Prostate gland (tissue), 2 donors: ENCODE data around the gene WWTR1.

ENCODE experiments used
- POLR2A ChIP-seq: fragments of 450-650 bp; IDR thresholded peaks from one replicate; pipeline ENCODE4 v1.6.1; 2016; ENCODE audit warnings: antibody characterized with exemption, mild to moderate bottlenecking
- POLR2AphosphoS5 ChIP-seq: sonication (generic); formaldehyde crosslinking; IDR thresholded peaks from one replicate; pipeline ENCODE4 v1.6.1; 2017; ENCODE audit warnings: antibody characterized with exemption
- TF ChIP-seq, protein P1 (sequence below), 4 experiments: fragments of 200-600 bp in 2 of 4; fragments of 450-650 bp in 2 of 4; sonication (generic) in 2 of 4; IDR thresholded peaks; 1 replicate in 3 of 4; 2 replicates in 1 of 4; pipeline ENCODE4 v1.5.1; 2016 to 2019; ENCODE audit warnings: antibody characterized with exemption in 4 of 4, mild to moderate bottlenecking in 2 of 4, moderate library complexity in 2 of 4

DNA sequence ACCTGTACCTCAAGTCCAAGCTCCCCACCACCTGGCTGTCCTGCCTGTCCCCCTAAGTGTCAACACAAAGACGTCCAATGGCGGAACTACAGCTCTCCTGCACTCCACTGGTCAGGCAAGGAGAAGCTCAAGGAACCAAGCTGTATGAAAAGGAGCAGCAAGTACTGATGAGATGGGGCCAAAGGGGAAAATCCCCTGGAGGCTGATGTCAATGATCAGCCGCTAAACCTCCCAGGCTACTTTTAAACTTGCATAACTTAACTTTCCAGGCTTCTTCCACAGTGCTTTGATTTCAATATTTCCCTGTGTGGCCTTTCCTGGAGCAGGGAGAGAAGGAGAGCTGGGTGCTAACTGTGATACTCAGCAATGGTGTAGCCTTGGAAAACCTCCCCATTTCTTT, 148.3 kb downstream of the WWTR1 start:
- TF ChIP-seq, protein P1, sequence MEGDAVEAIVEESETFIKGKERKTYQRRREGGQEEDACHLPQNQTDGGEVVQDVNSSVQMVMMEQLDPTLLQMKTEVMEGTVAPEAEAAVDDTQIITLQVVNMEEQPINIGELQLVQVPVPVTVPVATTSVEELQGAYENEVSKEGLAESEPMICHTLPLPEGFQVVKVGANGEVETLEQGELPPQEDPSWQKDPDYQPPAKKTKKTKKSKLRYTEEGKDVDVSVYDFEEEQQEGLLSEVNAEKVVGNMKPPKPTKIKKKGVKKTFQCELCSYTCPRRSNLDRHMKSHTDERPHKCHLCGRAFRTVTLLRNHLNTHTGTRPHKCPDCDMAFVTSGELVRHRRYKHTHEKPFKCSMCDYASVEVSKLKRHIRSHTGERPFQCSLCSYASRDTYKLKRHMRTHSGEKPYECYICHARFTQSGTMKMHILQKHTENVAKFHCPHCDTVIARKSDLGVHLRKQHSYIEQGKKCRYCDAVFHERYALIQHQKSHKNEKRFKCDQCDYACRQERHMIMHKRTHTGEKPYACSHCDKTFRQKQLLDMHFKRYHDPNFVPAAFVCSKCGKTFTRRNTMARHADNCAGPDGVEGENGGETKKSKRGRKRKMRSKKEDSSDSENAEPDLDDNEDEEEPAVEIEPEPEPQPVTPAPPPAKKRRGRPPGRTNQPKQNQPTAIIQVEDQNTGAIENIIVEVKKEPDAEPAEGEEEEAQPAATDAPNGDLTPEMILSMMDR (IDR thresholded peaks at IDR 0.05), result no peak
- TF ChIP-seq POLR2A (no peak), POLR2AphosphoS5 (no peak)
